OCI-LY7 (cell line): ENCODE measurements around the gene GPR34.

Source experiments
- EZH2phosphoT487 ChIP-seq: fragments of 200-600 bp; sonication (generic); IDR thresholded peaks from 2 replicates; pipeline ENCODE4 v1.6.1; 2018; ENCODE audit warnings: low read depth, borderline replicate concordance, mild to moderate bottlenecking, mixed run types, antibody characterized with exemption, low read length, moderate library complexity, mixed read lengths
- TF ChIP-seq, protein P1 (sequence below): fragments of 200-600 bp; sonication (generic); conservative IDR thresholded peaks from 2 replicates; pipeline ENCODE4 v1.5.1; 2014; ENCODE audit warnings: mild to moderate bottlenecking, antibody characterized with exemption, low read length, moderate library complexity, mixed read lengths

DNA sequence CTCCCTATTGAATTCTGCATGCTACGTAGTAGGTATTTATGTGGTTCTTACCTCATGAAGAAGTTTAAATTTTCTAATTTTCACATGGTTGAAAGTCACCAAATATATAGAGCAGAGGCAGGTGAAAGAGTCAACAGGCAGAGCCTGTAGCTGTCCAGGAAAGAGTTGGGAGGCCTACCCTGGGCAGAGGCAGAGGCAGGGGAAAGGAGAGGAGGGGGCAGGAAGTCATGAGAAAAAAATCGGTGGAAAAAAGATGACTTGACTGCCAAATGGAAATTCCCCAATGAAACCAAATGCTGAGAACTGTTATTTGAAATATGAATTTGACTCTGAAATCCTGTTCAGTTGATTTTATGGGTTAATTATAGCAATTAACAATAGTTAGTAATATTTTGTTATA lies 23.1 kb upstream of the GPR34 start:
- no peak for TF ChIP-seq EZH2phosphoT487
- TF ChIP-seq, protein P1, sequence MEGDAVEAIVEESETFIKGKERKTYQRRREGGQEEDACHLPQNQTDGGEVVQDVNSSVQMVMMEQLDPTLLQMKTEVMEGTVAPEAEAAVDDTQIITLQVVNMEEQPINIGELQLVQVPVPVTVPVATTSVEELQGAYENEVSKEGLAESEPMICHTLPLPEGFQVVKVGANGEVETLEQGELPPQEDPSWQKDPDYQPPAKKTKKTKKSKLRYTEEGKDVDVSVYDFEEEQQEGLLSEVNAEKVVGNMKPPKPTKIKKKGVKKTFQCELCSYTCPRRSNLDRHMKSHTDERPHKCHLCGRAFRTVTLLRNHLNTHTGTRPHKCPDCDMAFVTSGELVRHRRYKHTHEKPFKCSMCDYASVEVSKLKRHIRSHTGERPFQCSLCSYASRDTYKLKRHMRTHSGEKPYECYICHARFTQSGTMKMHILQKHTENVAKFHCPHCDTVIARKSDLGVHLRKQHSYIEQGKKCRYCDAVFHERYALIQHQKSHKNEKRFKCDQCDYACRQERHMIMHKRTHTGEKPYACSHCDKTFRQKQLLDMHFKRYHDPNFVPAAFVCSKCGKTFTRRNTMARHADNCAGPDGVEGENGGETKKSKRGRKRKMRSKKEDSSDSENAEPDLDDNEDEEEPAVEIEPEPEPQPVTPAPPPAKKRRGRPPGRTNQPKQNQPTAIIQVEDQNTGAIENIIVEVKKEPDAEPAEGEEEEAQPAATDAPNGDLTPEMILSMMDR = no peak
